ENCODE measurements around the gene EVX1.

Gene EVX1

GRCh38 chr7:27205325-27206280, 37.0 kb upstream of the EVX1 start:
- DNase-seq (ENCODE audit: low read depth): no peak

- DNase-seq (ENCODE audit: low read depth): no peak
Measured at GRCh38 chr7:27207348-27207985, 35.1 kb upstream of the EVX1 start.

- no peak for DNase-seq (ENCODE audit: low read depth)
Measured at GRCh38 chr7:27208998-27209397, 33.6 kb upstream of the EVX1 start.

- no peak for DNase-seq (ENCODE audit: low read depth)
Measured at GRCh38 chr7:27209933-27210440, 32.6 kb upstream of the EVX1 start.

- no peak for DNase-seq (ENCODE audit: low read depth)
Measured at GRCh38 chr7:27210441-27211083, 32.0 kb upstream of the EVX1 start.

- DNase-seq (ENCODE audit: low read depth): no peak
Measured at GRCh38 chr7:27211084-27211446, 31.5 kb upstream of the EVX1 start.

- DNase-seq (ENCODE audit: low read depth): no peak
Measured at GRCh38 chr7:27211764-27212204, 30.8 kb upstream of the EVX1 start.

- no peak for DNase-seq (ENCODE audit: low read depth)
Measured at GRCh38 chr7:27212497-27213432, 29.8 kb upstream of the EVX1 start.

- DNase-seq (ENCODE audit: low read depth): no peak
Measured at GRCh38 chr7:27213433-27214238, 29.0 kb upstream of the EVX1 start.

- DNase-seq (ENCODE audit: low read depth): no peak
Measured at GRCh38 chr7:27214239-27214950, 28.2 kb upstream of the EVX1 start.

- no peak for DNase-seq (ENCODE audit: low read depth)
Measured at GRCh38 chr7:27215356-27215755, 27.2 kb upstream of the EVX1 start.

GRCh38 chr7:27217951-27218350, 24.7 kb upstream of the EVX1 start:
- DNase-seq (ENCODE audit: low read depth): no peak

- DNase-seq (ENCODE audit: low read depth): no peak
Measured at GRCh38 chr7:27219821-27220220, 22.8 kb upstream of the EVX1 start.

GRCh38 chr7:27220440-27220955, 22.1 kb upstream of the EVX1 start:
- no peak for DNase-seq (ENCODE audit: low read depth)

- no peak for DNase-seq (ENCODE audit: low read depth)
Measured at GRCh38 chr7:27221201-27221797, 21.3 kb upstream of the EVX1 start.

- no peak for DNase-seq (ENCODE audit: low read depth)
Measured at GRCh38 chr7:27223941-27224575, 18.5 kb upstream of the EVX1 start.

- no peak for DNase-seq (ENCODE audit: low read depth)
Measured at GRCh38 chr7:27224983-27225934, 17.3 kb upstream of the EVX1 start.

- DNase-seq (ENCODE audit: low read depth): no peak
Measured at GRCh38 chr7:27229448-27229847, 13.2 kb upstream of the EVX1 start.
